IMR-90 (cell line): ENCODE data around the gene DUSP7. TPM values are rescaled to one million over a fixed set of nuclear protein-coding genes. Genes with fewer than 3 reads are reported as not detected.

Experiments
- ATAC-seq: fragments of 200-7000 bp; cut with Tn5 transposase; 2 replicates; pipeline ENCODE4 v1.9.1; 2020; ENCODE audit warnings: low read depth, mild to moderate bottlenecking, moderate library complexity
- BruUV-seq: library from RNA; stranded (reverse); fragments of 400-500 nt; replicated peaks from 2 replicates; lab custom pipeline; 2021; lab: Mats Ljungman, UMichigan
- CTCF ChIA-PET: fragments of 300-600 bp; formaldehyde crosslinking; extraction: SDS; loops from one replicate; lab custom pipeline; 2021; ENCODE audit warnings: antibody characterized with exemption; lab: Yijun Ruan, JAX
- POLR2A ChIA-PET: fragments of 300-600 bp; sonication (Branson Sonifier 250); formaldehyde crosslinking; loops from one replicate; lab custom pipeline; 2022; ENCODE audit warnings: antibody characterized with exemption; ENCODE audit not compliant: unreplicated experiment; lab: Charles Lee
- DNase-seq: peaks from one replicate; pipeline ENCODE4 v3.0.0; 2013
- H2AFZ ChIP-seq: replicated peaks from 2 replicates; pipeline ENCODE3; 2013; ENCODE audit warnings: low read length, mild to moderate bottlenecking; ENCODE audit not compliant: poor library complexity
- H2AK5ac ChIP-seq: 2 replicates; pipeline ENCODE4 v1.6.1; 2013; ENCODE audit warnings: low read depth, low read length, inconsistent platforms
- H2AK9ac ChIP-seq: replicated peaks from 2 replicates; pipeline ENCODE3; 2013; ENCODE audit warnings: mild to moderate bottlenecking, low read depth, low read length, moderate library complexity; ENCODE audit not compliant: poor library complexity
- H2BK120ac ChIP-seq: 2 replicates; pipeline ENCODE4 v1.6.1; 2013; ENCODE audit warnings: low read depth, low read length, inconsistent platforms
- H2BK15ac ChIP-seq: 3 replicates; pipeline ENCODE4 v1.6.1; 2013; ENCODE audit warnings: low read depth, low read length, inconsistent platforms
- H2BK20ac ChIP-seq: 2 replicates; pipeline ENCODE4 v1.6.1; 2013; ENCODE audit warnings: low read depth, mild to moderate bottlenecking, inconsistent platforms, low read length, moderate library complexity
- H2BK5ac ChIP-seq: 2 replicates; pipeline ENCODE4 v1.6.1; 2013; ENCODE audit warnings: mild to moderate bottlenecking, low read depth, low read length, inconsistent platforms; ENCODE audit not compliant: poor library complexity, severe bottlenecking
- H3K14ac ChIP-seq: replicated peaks from 2 replicates; pipeline ENCODE4 v1.6.1; 2013; ENCODE audit warnings: low read depth, low read length, inconsistent platforms
- H3K18ac ChIP-seq: 2 replicates; pipeline ENCODE4 v1.6.1; 2013; ENCODE audit warnings: low read depth, low read length, control low read depth
- H3K23ac ChIP-seq: 2 replicates; pipeline ENCODE4 v1.6.1; 2013; ENCODE audit warnings: low read depth, low read length, inconsistent platforms
- H3K27ac ChIP-seq: 2 replicates; pipeline ENCODE4 v1.5.1; 2013; ENCODE audit warnings: mild to moderate bottlenecking, control low read depth, low read length; ENCODE audit not compliant: insufficient read depth
- H3K27me3 ChIP-seq: 2 replicates; pipeline ENCODE4 v1.6.1; 2013; ENCODE audit warnings: low read length; ENCODE audit not compliant: control insufficient read depth, insufficient read depth
- H3K36me3 ChIP-seq: 2 replicates; pipeline ENCODE4 v1.6.1; 2013; ENCODE audit warnings: low read length, mixed read lengths; ENCODE audit not compliant: control insufficient read depth, insufficient read depth
- H3K4ac ChIP-seq: 2 replicates; pipeline ENCODE4 v1.6.1; 2013; ENCODE audit warnings: low read depth, low read length, inconsistent platforms
- H3K4me1 ChIP-seq: 2 replicates; pipeline ENCODE4 v1.6.1; 2013; ENCODE audit warnings: low read length, mixed read lengths; ENCODE audit not compliant: control insufficient read depth, insufficient read depth
- H3K4me2 ChIP-seq: 2 replicates; pipeline ENCODE4 v1.6.1; 2013; ENCODE audit warnings: low read depth, mild to moderate bottlenecking, control low read depth, low read length, moderate library complexity
- H3K4me3 ChIP-seq: 2 replicates; pipeline ENCODE4 v1.5.1; 2013; ENCODE audit warnings: low read depth, mild to moderate bottlenecking, control low read depth, low read length, moderate library complexity; ENCODE audit not compliant: insufficient read depth
- H3K56ac ChIP-seq: 2 replicates; pipeline ENCODE4 v1.6.1; 2013; ENCODE audit warnings: low read length, inconsistent platforms; ENCODE audit not compliant: insufficient read depth; ENCODE audit errors: extremely low read depth
- H3K79me1 ChIP-seq, 2 experiments: 2 replicates each; pipeline ENCODE4 v1.6.1; 2013; ENCODE audit warnings: low read length in 2 of 2, inconsistent platforms in 1 of 2, low read depth in 1 of 2
- H3K9ac ChIP-seq: 2 replicates; pipeline ENCODE4 v1.6.1; 2013; ENCODE audit warnings: low read depth, low read length, control low read depth
- H3K9me1 ChIP-seq: 2 replicates; pipeline ENCODE4 v1.6.1; 2013; ENCODE audit warnings: low read length, inconsistent platforms; ENCODE audit not compliant: insufficient read depth
- H3K9me3 ChIP-seq: 2 replicates; pipeline ENCODE4 v1.6.1; 2013; ENCODE audit warnings: low read length; ENCODE audit not compliant: control insufficient read depth, insufficient read depth
- H4K20me1 ChIP-seq: 2 replicates; pipeline ENCODE4 v1.6.1; 2013; ENCODE audit warnings: low read length, inconsistent platforms; ENCODE audit not compliant: insufficient read depth
- H4K5ac ChIP-seq: 2 replicates; pipeline ENCODE4 v1.6.1; 2013; ENCODE audit warnings: mild to moderate bottlenecking, low read depth, low read length, control low read depth
- H4K8ac ChIP-seq, 2 experiments: 2 replicates each; pipeline ENCODE4 v1.6.1; 2013; ENCODE audit warnings: low read depth in 2 of 2, low read length in 2 of 2, control low read depth in 1 of 2, inconsistent platforms in 1 of 2
- H4K91ac ChIP-seq: 2 replicates; pipeline ENCODE4 v1.6.1; 2013; ENCODE audit warnings: low read depth, low read length, inconsistent platforms; ENCODE audit not compliant: insufficient read depth
- CEBPB ChIP-seq: IDR thresholded peaks from 2 replicates; pipeline ENCODE4 v1.6.1; 2012; ENCODE audit warnings: low read depth, low read length, improper control_type of control experiment
- CHD1 ChIP-seq: IDR thresholded peaks from 2 replicates; pipeline ENCODE4 v1.6.1; 2012; ENCODE audit warnings: low read depth, low read length, improper control_type of control experiment
- MAFK ChIP-seq: IDR thresholded peaks from 2 replicates; pipeline ENCODE4 v1.6.1; 2012; ENCODE audit warnings: low read depth, low read length, improper control_type of control experiment
- MAZ ChIP-seq: IDR thresholded peaks from 2 replicates; pipeline ENCODE4 v1.6.1; 2012; ENCODE audit warnings: low read depth, mild to moderate bottlenecking, low read length, improper control_type of control experiment, moderate library complexity, borderline replicate concordance
- MXI1 ChIP-seq: IDR thresholded peaks from 2 replicates; pipeline ENCODE4 v1.6.1; 2012; ENCODE audit warnings: low read depth, mild to moderate bottlenecking, low read length, moderate library complexity, borderline replicate concordance
- NFE2L2 ChIP-seq: fragments of 150-350 bp; IDR thresholded peaks from 2 replicates; pipeline ENCODE4 v1.6.1; 2016; ENCODE audit warnings: low read depth, mild to moderate bottlenecking, low read length
- POLR2A ChIP-seq: IDR thresholded peaks from 2 replicates; pipeline ENCODE4 v1.6.1; 2012; ENCODE audit warnings: mild to moderate bottlenecking, low read depth, low read length
- RCOR1 ChIP-seq: IDR thresholded peaks from 2 replicates; pipeline ENCODE4 v1.6.1; 2012; ENCODE audit warnings: mild to moderate bottlenecking, low read length, improper control_type of control experiment; ENCODE audit not compliant: insufficient replicate concordance
- RFX5 ChIP-seq: IDR thresholded peaks from 2 replicates; pipeline ENCODE4 v1.8.0; 2012; ENCODE audit warnings: low read depth, mild to moderate bottlenecking, low read length, moderate library complexity
- WGBS, 2 experiments: methylation state at CpG; one replicate each; pipeline versions ENCODE4 v1.1.5 to v1.1.7; 2013; ENCODE audit warnings: missing lambda C conversion rate in 2 of 2; ENCODE audit not compliant: insufficient read length in 1 of 2; ENCODE audit errors: extremely low coverage in 2 of 2; 5-methylcytosine and 5-hydroxymethylcytosine counted together
- dilution Hi-C: fragments of 300-500 bp; cut with HindIII; formaldehyde crosslinking; loops from one replicate; pipeline ENCODE4 v1.14.3; 2018; ENCODE audit warnings: low sequenced_read_pairs; ENCODE audit not compliant: unreplicated experiment
- in situ Hi-C: fragments of 300-500 bp; cut with MboI; formaldehyde crosslinking; loops from 3 replicates; pipeline ENCODE4 v1.14.3; 2019; ENCODE audit warnings: low sequenced_read_pairs, inconsistent platforms, mixed read lengths
- intact Hi-C: fragments of 100-400 bp; cut with micrococcal nuclease; formaldehyde crosslinking; loops from 2 replicates; pipeline ENCODE4 v1.10.0; 2022
- polyA plus RNA-seq, 3 experiments: library from polyadenylated mRNA; depleted of rRNA; stranded (reverse); fragments of >200 nt; gene quantifications; 2 replicates each; pipeline ENCODE4 v1.2.3, GENCODE V29; 2012; ENCODE audit warnings: low replicate concordance in 1 of 3
- total RNA-seq: library from RNA; depleted of rRNA; stranded (reverse); fragments of >200 nt; gene quantifications from 2 replicates; pipeline ENCODE4 v1.2.3, GENCODE V29; 2012
- TF ChIP-seq, protein P1 (sequence below): conservative IDR thresholded peaks from 2 replicates; pipeline ENCODE4 v1.5.1; 2012; ENCODE audit warnings: mild to moderate bottlenecking, low read depth, low read length, improper control_type of control experiment
- TF ChIP-seq, protein P2 (sequence below): fragments of 150-350 bp; IDR thresholded peaks from 2 replicates; pipeline ENCODE4 v1.6.1; 2016; ENCODE audit warnings: low read depth, mild to moderate bottlenecking, low read length, moderate library complexity, borderline replicate concordance
- TF ChIP-seq, protein P3 (sequence below): fragments of 150-350 bp; IDR thresholded peaks from 2 replicates; pipeline ENCODE4 v1.6.1; 2017; ENCODE audit warnings: mild to moderate bottlenecking, antibody characterized with exemption, low read length, low read depth

DUSP7 gene
- total and polyA plus RNA-seq, 2 of the 4 experiments (the other 2 are of a cell fraction): 9.3 to 24.0 TPM

DNA sequence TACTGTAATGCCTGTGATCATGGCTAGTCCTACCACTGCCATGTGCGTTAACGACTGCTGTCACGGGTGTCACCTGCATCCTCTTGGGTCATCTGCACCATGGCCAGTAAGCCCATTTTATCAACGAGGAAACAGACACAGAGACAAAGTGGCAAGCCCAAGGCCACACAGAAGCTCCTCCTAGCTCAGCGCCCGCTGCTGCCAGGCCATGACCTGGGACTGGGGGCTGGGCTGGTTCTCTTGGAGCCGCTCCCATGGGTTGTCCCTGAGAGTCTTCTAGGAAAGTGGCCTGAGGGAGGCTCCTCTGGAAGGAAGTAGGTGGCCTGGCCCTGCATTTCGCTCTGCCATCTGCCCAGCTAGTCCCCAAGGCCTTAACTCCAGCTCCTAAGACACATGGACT, 4.9 kb downstream of the DUSP7 start:
- Histone ChIP-seq H3K4me1 (peaks cover 46% of the 10 kb centered on the region), H3K4me3 (no peak overlapping the region), H2BK20ac (no peak overlapping the region), H3K14ac (no peak overlapping the region), H2AK9ac (peak overlapping the region; percentile 65), H3K56ac (no peak overlapping the region), H4K8ac (no peak overlapping the region), H4K5ac (no peak overlapping the region), H4K91ac (no peak overlapping the region; the same call in 1 of the 2 replicates), H3K27ac (no peak overlapping the region), H2BK15ac (no peak overlapping the region), H4K20me1 (peaks cover 11% of the 10 kb centered on the region; the same call in 1 of the 2 replicates), H3K27me3 (no peaks in the 10 kb centered on the region), H3K9ac (no peak overlapping the region), H2AK5ac (peak overlapping the region; percentile 72), H3K79me1 (peaks cover 17 to 82% of the 10 kb centered on the region in 2 experiments), H3K23ac (0 out of 2 replicates have a peak overlapping the region, but pooled peaks have one; percentile 39), H3K4me2 (no peak overlapping the region), H2BK120ac (no peak overlapping the region), H3K36me3 (peaks cover 30% of the 10 kb centered on the region), H3K4ac (no peak overlapping the region), H2BK5ac (no peak overlapping the region), H2AFZ (no peak overlapping the region), H3K9me1 (peaks cover 19% of the 10 kb centered on the region), H3K18ac (no peak overlapping the region), H3K9me3 (no peaks in the 10 kb centered on the region)
- in situ Hi-C loops (no loop called here), dilution Hi-C loops (no loop called here), intact Hi-C loops (no loop called here)
- TF ChIP-seq CHD1 (no peak), NFE2L2 (no peak), CEBPB (no peak), MXI1 (no peak), MAFK (no peak), RFX5 (no peak), POLR2A (no peak), RCOR1 (no peak), MAZ (no peak)
- TF ChIP-seq, protein P1, sequence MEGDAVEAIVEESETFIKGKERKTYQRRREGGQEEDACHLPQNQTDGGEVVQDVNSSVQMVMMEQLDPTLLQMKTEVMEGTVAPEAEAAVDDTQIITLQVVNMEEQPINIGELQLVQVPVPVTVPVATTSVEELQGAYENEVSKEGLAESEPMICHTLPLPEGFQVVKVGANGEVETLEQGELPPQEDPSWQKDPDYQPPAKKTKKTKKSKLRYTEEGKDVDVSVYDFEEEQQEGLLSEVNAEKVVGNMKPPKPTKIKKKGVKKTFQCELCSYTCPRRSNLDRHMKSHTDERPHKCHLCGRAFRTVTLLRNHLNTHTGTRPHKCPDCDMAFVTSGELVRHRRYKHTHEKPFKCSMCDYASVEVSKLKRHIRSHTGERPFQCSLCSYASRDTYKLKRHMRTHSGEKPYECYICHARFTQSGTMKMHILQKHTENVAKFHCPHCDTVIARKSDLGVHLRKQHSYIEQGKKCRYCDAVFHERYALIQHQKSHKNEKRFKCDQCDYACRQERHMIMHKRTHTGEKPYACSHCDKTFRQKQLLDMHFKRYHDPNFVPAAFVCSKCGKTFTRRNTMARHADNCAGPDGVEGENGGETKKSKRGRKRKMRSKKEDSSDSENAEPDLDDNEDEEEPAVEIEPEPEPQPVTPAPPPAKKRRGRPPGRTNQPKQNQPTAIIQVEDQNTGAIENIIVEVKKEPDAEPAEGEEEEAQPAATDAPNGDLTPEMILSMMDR: no peak
- TF ChIP-seq, protein P2, sequence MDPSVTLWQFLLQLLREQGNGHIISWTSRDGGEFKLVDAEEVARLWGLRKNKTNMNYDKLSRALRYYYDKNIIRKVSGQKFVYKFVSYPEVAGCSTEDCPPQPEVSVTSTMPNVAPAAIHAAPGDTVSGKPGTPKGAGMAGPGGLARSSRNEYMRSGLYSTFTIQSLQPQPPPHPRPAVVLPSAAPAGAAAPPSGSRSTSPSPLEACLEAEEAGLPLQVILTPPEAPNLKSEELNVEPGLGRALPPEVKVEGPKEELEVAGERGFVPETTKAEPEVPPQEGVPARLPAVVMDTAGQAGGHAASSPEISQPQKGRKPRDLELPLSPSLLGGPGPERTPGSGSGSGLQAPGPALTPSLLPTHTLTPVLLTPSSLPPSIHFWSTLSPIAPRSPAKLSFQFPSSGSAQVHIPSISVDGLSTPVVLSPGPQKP: no peak
- TF ChIP-seq, protein P3, sequence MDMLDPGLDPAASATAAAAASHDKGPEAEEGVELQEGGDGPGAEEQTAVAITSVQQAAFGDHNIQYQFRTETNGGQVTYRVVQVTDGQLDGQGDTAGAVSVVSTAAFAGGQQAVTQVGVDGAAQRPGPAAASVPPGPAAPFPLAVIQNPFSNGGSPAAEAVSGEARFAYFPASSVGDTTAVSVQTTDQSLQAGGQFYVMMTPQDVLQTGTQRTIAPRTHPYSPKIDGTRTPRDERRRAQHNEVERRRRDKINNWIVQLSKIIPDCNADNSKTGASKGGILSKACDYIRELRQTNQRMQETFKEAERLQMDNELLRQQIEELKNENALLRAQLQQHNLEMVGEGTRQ: no peak
- 100% methylated on average over 3 of the region's 8 CpGs; no CpG with 5 or more reads in 1 of the 2 experiments for WGBS, 2 experiments
- BruUV-seq: no TSS peak
- ChIA-PET CTCF (interaction anchor here (4.1 kb wide), 1 partner anchor 47 kb away, joined by 28 read pairs; no protein-coding TSS in a partner anchor), POLR2A (no interaction called here)
- no peak for DNase-seq
- no peak for ATAC-seq
